Keratinocyte (primary cell): Measurements from ENCODE around the gene RET. TPM values are rescaled to one million over a fixed set of nuclear protein-coding genes. Genes with fewer than 3 reads are reported as not detected.

Experiments used
- DNase-seq: peaks from one replicate; pipeline ENCODE4 v3.0.0-alpha.2; 2011; ENCODE audit warnings: low read depth, missing footprints, low spot score
- FAIRE-seq: peaks from 2 replicates; lab custom pipeline; 2011; peaks lifted over from hg19 to GRCh38; lab: Jason Lieb, UNC
- H2AFZ ChIP-seq: 2 replicates; pipeline ENCODE4 v1.6.0; 2012; ENCODE audit warnings: low read length, control low read depth, inconsistent platforms; ENCODE audit not compliant: control insufficient read depth
- H3K27ac ChIP-seq: 2 replicates; pipeline ENCODE4 v1.5.1; 2011; ENCODE audit warnings: low read length; ENCODE audit not compliant: control insufficient read depth, insufficient read depth
- H3K27me3 ChIP-seq: 3 replicates; pipeline ENCODE4 v1.6.0; 2011; ENCODE audit warnings: low read length; ENCODE audit not compliant: control insufficient read depth, insufficient read depth; ENCODE audit errors: extremely low read depth
- H3K36me3 ChIP-seq, 2 experiments: 2 replicates in 1 of 2; 3 replicates in 1 of 2; pipeline ENCODE4 v1.5.1; 2011; ENCODE audit warnings: low read length in 2 of 2, mild to moderate bottlenecking in 1 of 2; ENCODE audit not compliant: control insufficient read depth in 2 of 2, insufficient read depth in 2 of 2; ENCODE audit errors: extremely low read depth in 1 of 2
- H3K4me1 ChIP-seq: 3 replicates; pipeline ENCODE4 v1.5.1; 2011; ENCODE audit warnings: low read length; ENCODE audit not compliant: control insufficient read depth, insufficient read depth; ENCODE audit errors: extremely low read depth
- H3K4me2 ChIP-seq: 3 replicates; pipeline ENCODE4 v1.6.0; 2011; ENCODE audit warnings: low read depth, low read length; ENCODE audit not compliant: control insufficient read depth, insufficient read depth; ENCODE audit errors: extremely low read depth
- H3K4me3 ChIP-seq, 3 experiments: fragments of 200-600 bp in 1 of 3; sonication (generic) in 1 of 3; 2 replicates in 2 of 3; 3 replicates in 1 of 3; pipeline ENCODE4 v1.5.1; 2011 to 2016; ENCODE audit warnings: low read length in 3 of 3, mild to moderate bottlenecking in 3 of 3, control low read depth in 2 of 3, inconsistent platforms in 1 of 3, low read depth in 1 of 3, mixed read lengths in 1 of 3, mixed run types in 1 of 3, moderate library complexity in 1 of 3; ENCODE audit not compliant: control insufficient read depth in 2 of 3, insufficient read depth in 2 of 3; ENCODE audit errors: extremely low read depth in 1 of 3
- H3K79me2 ChIP-seq: 2 replicates; pipeline ENCODE4 v1.6.0; 2012; ENCODE audit warnings: low read length; ENCODE audit not compliant: control insufficient read depth, insufficient read depth
- H3K9ac ChIP-seq: 3 replicates; pipeline ENCODE4 v1.6.0; 2011; ENCODE audit warnings: low read length; ENCODE audit not compliant: control insufficient read depth, insufficient read depth; ENCODE audit errors: extremely low read depth
- H3K9me1 ChIP-seq: 3 replicates; pipeline ENCODE4 v1.6.0; 2011; ENCODE audit warnings: low read length; ENCODE audit not compliant: control insufficient read depth, insufficient read depth; ENCODE audit errors: extremely low read depth
- H3K9me3 ChIP-seq: 2 replicates; pipeline ENCODE4 v1.5.1; 2012; ENCODE audit warnings: low read depth, low read length; ENCODE audit not compliant: control insufficient read depth
- H4K20me1 ChIP-seq: 3 replicates; pipeline ENCODE4 v1.6.0; 2011; ENCODE audit warnings: low read length; ENCODE audit not compliant: control insufficient read depth, insufficient read depth; ENCODE audit errors: extremely low read depth
- CTCF ChIP-seq, 3 experiments: IDR thresholded peaks in 1 of 3; conservative IDR thresholded peaks in 1 of 3; optimal IDR thresholded peaks in 1 of 3; 2 replicates in 2 of 3; 3 replicates in 1 of 3; pipeline versions ENCODE3 to v1.5.1; 2011; ENCODE audit warnings: low read length in 3 of 3, mild to moderate bottlenecking in 3 of 3, moderate library complexity in 2 of 3, control low read depth in 1 of 3, inconsistent platforms in 1 of 3; ENCODE audit not compliant: insufficient read depth in 2 of 3; ENCODE audit errors: extremely low read depth in 1 of 3
- EZH2 ChIP-seq: IDR thresholded peaks from one replicate; pipeline ENCODE4 v1.6.1; 2012; ENCODE audit warnings: inconsistent platforms, mild to moderate bottlenecking, low read length, moderate library complexity
- dilution Hi-C: fragments of 300-500 bp; cut with MboI; formaldehyde crosslinking; loops from one replicate; pipeline ENCODE4 v1.7.0; 2020; ENCODE audit warnings: low sequenced_read_pairs; ENCODE audit not compliant: extremely low pct_ligation_motif_present
- polyA plus RNA-seq, 5 experiments: library from polyadenylated mRNA; depleted of rRNA in 3 of 5; stranded (reverse) in 3 of 5; stranded (forward) in 1 of 5; unstranded in 1 of 5; fragments of >200 nt; gene quantifications; 1 replicate in 1 of 5; 2 replicates in 3 of 5; 3 replicates in 1 of 5; pipeline versions ENCODE4 v1.2.1 to v1.2.3, GENCODE V29; 2011 to 2012; ENCODE audit warnings: missing spikeins in 2 of 5, low read depth in 1 of 5, low replicate concordance in 1 of 5

The RET gene
- polyA plus RNA-seq, 1 donor (not counting 4 experiments of a cell fraction or from before 2014, with no cell fraction given) = 0.21 TPM

DNA sequence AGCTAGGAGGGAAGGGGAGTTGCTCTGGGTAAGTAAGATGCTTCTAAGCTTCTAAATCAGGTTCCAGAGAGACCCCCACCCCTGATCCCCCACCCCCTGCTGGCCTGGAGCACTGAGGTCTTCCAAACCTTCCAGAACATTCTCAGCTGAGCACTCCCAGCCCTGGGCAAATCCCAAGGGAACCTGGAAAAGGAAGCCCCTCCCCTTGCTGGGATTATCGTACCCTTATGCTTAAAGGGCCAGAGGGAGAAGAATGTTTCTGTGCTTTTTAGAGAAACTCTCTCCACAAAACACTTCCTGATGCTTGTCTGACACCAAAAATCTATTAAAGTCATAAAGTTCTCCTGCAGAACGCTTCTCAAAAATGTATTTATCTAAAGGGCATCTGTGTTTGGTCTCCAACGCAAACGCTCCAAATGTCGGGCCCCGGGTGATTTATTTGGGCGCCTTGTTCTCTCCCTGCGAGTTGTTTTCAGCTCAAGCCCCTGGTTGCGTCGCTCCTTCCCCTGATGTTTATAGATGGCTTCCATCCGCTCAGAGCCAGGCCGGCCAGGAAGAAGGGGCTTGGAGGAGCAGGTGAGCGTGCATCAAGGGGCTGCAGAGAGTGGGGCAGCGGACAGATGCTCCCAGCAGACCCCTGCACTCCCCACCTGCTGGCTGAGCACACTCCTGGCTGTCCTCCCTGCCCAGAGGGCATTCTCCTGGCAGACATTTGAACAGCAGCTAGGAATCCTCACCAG, 8.2 kb upstream of the RET start:
- Histone ChIP-seq H3K79me2 (no peaks in the 10 kb centered on the region), H3K9me3 (no peaks in the 10 kb centered on the region), H3K27ac (no peak overlapping the region), H2AFZ (no peak overlapping the region), H3K36me3 (no peaks in the 10 kb centered on the region), H3K9me1 (no peaks in the 10 kb centered on the region), H3K4me1 (no peaks in the 10 kb centered on the region), H3K9ac (no peak overlapping the region), H3K27me3 (peaks cover 3% of the 10 kb centered on the region), H4K20me1 (no peaks in the 10 kb centered on the region), H3K4me3 (no peak overlapping the region), H3K4me2 (no peak overlapping the region)
- DNase-seq = no peak
- no peak for FAIRE-seq
- TF ChIP-seq EZH2 (no peak), CTCF (optimal IDR thresholded peaks at IDR 0.05 in 1 of 3, IDR thresholded peaks at IDR 0.05 in 1 of 3, conservative IDR thresholded peaks at IDR 0.05 in 1 of 3; ENCODE audit: extremely low read depth in 1 of 3, insufficient read depth in 2 of 3, low read length in 3 of 3) (no peak)
- dilution Hi-C loops = no loop called here

DNA sequence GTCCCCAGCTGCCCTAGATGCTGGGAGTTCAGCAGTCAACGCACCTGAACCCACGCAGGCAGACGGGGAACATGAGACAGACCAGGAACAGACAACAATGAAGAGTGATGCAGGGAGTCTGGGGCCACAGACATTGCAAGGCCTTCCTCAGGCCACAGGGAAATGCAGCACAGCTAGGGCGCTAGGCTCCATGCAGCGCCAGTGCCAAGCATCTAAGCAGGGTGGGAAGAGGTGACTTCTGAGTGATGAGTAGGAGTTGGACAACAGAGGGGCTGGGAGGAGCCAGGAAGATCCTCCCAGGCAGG, 7.7 kb upstream of the RET start:
- TF ChIP-seq EZH2 = no peak
- TF ChIP-seq CTCF (optimal IDR thresholded peaks at IDR 0.05 in 1 of 3, IDR thresholded peaks at IDR 0.05 in 1 of 3, conservative IDR thresholded peaks at IDR 0.05 in 1 of 3; ENCODE audit: extremely low read depth in 1 of 3, insufficient read depth in 2 of 3, low read length in 3 of 3) = no peak
- no peaks in the 10 kb centered on the region for H3K4me1 ChIP-seq
- peaks cover 3% of the 10 kb centered on the region for H3K27me3 ChIP-seq
- H3K27ac ChIP-seq = no peak overlapping the region
- no peaks in the 10 kb centered on the region for H3K9me3 ChIP-seq
- H3K4me3 ChIP-seq = no peak overlapping the region
- H3K79me2 ChIP-seq = no peaks in the 10 kb centered on the region
- DNase-seq = no peak
- H3K36me3 ChIP-seq = no peaks in the 10 kb centered on the region
- FAIRE-seq = no peak
- no peaks in the 10 kb centered on the region for H3K9me1 ChIP-seq
- no peak overlapping the region for H3K4me2 ChIP-seq
- dilution Hi-C loops = no loop called here
- no peaks in the 10 kb centered on the region for H4K20me1 ChIP-seq
- H2AFZ ChIP-seq = no peak overlapping the region
- no peak overlapping the region for H3K9ac ChIP-seq
